Stimulated activated effector memory CD8-positive, alpha-beta T cell treated with anti-CD3 and anti-CD28 coated beads, Interleukin-12 subunit alpha, Interleukin-12 subunit beta, amount 100 ng/mL, for 72 hours (primary cell): ENCODE data around the gene MTNR1B.

Experiments
- ATAC-seq: fragments of 150-1000 bp; cut with Tn5 transposase; 2 replicates; pipeline ENCODE4 v1.10.0; 2021
- DNase-seq, 2 donors: peaks; one replicate each; pipeline ENCODE4 v3.0.0; 2021 to 2022; ENCODE audit warnings: low spot score in 2 of 2
- H3K27ac Mint-ChIP-seq: one replicate; pipeline ENCODE4 v1.8.0; 2022; ENCODE audit warnings: mild to moderate bottlenecking, mixed read lengths
- H3K36me3 Mint-ChIP-seq: one replicate; pipeline ENCODE4 v1.8.0; 2022; ENCODE audit warnings: mild to moderate bottlenecking, mixed read lengths
- H3K4me1 Mint-ChIP-seq: one replicate; pipeline ENCODE4 v1.8.0; 2022; ENCODE audit warnings: mixed read lengths
- H3K4me3 Mint-ChIP-seq: one replicate; pipeline ENCODE4 v1.8.0; 2022; ENCODE audit warnings: mild to moderate bottlenecking, mixed read lengths
- H3K9me3 Mint-ChIP-seq: one replicate; pipeline ENCODE4 v1.8.0; 2022; ENCODE audit warnings: mixed read lengths

The MTNR1B gene

DNA sequence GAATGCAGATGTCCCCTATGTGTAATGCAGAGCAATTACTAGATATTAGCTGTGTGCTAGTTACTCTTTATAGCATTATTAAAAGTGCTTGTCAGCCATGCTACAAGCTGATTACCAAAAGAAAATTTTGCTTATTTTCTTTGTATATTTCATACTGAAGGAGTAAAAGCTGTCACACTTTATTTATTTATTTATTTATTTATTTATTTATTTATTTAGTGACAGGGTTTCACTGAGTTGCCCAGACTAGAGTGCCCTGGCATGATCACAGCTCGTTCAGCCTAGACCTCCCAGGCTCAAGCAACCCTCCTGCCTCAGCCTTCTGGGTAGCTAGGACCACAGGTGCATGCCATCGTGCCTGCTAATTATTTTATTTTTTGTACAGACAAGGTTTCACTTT is 4.3 kb upstream of the MTNR1B start:
- Mint-ChIP-seq H3K4me3 (no peak overlapping the region), H3K27ac (no peak overlapping the region), H3K36me3 (no peaks in the 10 kb centered on the region), H3K4me1 (no peaks in the 10 kb centered on the region), H3K9me3 (peaks cover 2% of the 10 kb centered on the region)
- no peak for DNase-seq
- no peak for ATAC-seq

DNA sequence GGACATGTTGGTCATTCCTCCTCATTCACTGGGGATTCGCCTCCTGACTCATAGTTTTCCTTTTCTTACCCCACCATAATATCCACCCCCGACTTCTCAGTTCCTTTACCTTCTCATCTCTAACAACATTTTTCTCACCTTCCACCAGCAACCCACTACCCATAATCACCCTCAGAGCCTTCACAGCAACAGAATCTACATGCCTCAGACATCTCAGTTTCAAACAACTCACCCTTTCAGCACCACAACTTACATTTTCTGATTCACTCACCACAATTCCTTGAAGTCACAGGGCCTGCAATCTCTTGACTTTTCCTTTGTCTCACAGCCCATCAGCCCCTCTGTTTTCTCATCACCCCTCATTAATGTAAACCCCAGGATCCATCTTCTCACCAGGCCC is 2.3 kb upstream of the MTNR1B start:
- Mint-ChIP-seq H3K9me3 (peaks cover 2% of the 10 kb centered on the region), H3K4me1 (no peaks in the 10 kb centered on the region), H3K27ac (no peak overlapping the region), H3K4me3 (no peak overlapping the region), H3K36me3 (no peaks in the 10 kb centered on the region)
- no peak for DNase-seq
- ATAC-seq, result no peak

DNA sequence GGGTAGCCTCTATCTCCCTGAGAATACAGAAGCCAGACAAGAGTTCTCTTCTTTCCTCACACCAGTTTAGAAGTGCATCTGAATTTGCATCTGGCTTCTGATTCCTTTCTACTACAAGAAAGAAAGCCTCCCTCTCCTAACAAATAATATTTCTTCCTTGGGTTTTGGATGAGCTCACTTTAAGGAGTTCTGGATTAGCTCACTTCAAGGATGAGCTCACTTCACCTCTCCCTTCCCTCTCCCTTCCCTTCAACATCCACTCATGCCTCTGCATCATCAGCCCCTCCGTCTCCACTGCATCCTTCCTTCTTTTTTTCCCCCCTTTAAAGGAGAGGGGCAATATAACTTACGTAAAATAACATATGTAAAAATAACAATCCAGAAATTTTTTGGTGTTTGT is 1.6 kb upstream of the MTNR1B start:
- DNase-seq (no peak), ATAC-seq (no peak)
- Mint-ChIP-seq H3K4me1 (no peaks in the 10 kb centered on the region), H3K36me3 (no peaks in the 10 kb centered on the region), H3K27ac (no peak overlapping the region), H3K9me3 (peaks cover 2% of the 10 kb centered on the region), H3K4me3 (no peak overlapping the region)

DNA sequence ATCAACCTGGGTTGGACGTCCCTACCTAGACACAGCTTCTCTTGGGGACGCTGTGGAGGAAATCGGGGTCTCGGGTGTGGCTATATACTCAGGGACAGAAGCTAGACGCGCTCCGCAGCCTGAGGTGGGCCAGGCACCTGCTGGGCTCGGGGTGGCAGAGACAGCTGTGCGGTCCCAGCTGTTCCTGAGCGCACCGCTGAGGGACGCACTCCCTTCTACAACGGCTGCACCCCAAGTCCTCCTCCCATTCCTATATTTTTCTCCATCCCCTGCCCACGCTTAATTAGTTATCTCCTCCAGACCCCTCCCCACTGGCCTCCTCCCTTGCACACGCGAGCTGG is 188 bp upstream of the MTNR1B start:
- Mint-ChIP-seq H3K9me3 (peaks cover 2% of the 10 kb centered on the region), H3K4me1 (no peaks in the 10 kb centered on the region), H3K4me3 (no peak overlapping the region), H3K36me3 (no peaks in the 10 kb centered on the region), H3K27ac (no peak overlapping the region)
- DNase-seq (no peak), ATAC-seq (no peak)

DNA sequence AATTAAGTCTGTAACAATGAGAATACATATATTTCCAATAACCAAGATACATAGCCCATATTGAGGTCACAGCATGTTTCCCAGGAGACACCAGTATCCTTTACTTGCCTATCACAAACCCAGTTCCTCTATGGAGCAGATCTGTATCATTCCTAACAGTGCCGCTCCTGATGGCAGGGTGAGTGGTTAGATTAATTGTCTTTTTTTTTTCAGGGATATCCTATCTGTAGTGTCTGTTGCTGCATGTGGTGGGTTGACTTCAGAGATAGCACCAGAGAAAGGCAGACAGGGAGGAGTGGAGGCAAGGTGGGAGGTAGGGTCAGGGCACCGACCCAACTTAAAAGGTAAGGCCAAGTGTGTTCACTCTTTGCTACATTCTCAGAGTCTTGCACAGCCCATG is 2.8 kb downstream of the MTNR1B start:
- DNase-seq (no peak), ATAC-seq (no peak)
- Mint-ChIP-seq H3K9me3 (peaks cover 2% of the 10 kb centered on the region), H3K27ac (no peak overlapping the region), H3K4me3 (no peak overlapping the region), H3K36me3 (no peaks in the 10 kb centered on the region), H3K4me1 (no peaks in the 10 kb centered on the region)

DNA sequence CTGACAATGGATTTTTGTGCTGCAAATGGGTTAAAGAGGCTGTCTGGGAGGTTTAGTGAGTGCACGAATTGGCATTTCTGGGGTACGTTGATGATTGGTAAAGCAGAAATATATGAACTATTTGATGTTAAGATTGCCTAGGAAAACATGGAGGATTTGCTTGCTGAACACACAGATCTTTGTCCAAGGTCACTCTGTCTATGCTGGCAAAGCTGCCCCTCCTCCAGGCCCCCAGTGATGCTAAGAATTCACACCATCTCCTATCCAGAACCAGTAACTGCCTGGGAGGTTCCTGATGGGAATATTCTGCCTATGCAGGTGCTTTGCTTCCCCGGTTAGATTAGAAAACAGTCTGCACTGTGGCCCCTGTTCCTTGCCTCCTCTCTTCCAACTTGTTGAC is 5.8 kb downstream of the MTNR1B start:
- no peaks in the 10 kb centered on the region for H3K4me1 Mint-ChIP-seq
- H3K36me3 Mint-ChIP-seq, result no peaks in the 10 kb centered on the region
- no peak for DNase-seq
- no peak overlapping the region for H3K27ac Mint-ChIP-seq
- no peaks in the 10 kb centered on the region for H3K9me3 Mint-ChIP-seq
- H3K4me3 Mint-ChIP-seq, result no peak overlapping the region
- no peak for ATAC-seq

DNA sequence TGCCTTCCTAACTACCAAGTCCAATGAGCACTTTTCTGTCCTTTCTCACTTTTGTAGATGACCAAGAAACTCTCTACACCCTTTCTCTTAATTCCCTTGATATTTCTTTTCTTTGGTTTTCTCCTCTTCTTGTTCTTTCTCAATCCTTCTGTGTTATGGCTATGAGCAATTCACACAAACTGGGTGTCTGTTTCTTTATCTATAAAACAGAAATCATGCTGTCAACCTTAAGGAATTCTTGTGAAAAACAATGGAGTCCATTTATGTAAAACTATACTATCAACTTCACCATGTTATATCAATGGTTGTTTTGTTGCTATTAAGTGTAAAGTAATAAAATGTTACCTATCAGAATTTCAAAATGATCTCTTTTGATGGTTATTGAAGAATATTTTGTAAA is 7.2 kb downstream of the MTNR1B start:
- no peak for ATAC-seq
- no peak overlapping the region for H3K27ac Mint-ChIP-seq
- DNase-seq, result no peak
- no peak overlapping the region for H3K4me3 Mint-ChIP-seq
- H3K36me3 Mint-ChIP-seq, result no peaks in the 10 kb centered on the region
- H3K4me1 Mint-ChIP-seq, result no peaks in the 10 kb centered on the region
- no peaks in the 10 kb centered on the region for H3K9me3 Mint-ChIP-seq

DNA sequence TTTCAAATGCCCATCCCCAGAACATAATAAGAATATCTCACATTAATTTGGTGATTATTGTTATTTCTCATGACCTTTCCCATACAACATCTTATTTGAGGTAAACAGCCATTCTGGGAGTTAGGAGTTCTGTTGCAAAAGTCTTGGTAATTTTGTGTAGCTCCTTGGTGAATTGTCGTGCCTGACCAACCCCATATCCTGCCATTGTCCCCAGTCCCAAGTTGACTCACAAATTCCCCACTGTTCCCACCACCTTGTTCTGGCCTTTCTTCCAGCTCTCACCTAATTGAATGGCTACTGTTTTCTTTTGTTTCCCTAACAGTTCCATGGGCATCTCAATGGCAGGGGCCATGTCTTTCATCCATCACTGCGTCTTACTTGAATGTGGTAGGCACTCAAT is 8.0 kb downstream of the MTNR1B start:
- Mint-ChIP-seq H3K4me3 (no peak overlapping the region), H3K27ac (no peak overlapping the region), H3K9me3 (no peaks in the 10 kb centered on the region), H3K4me1 (no peaks in the 10 kb centered on the region), H3K36me3 (no peaks in the 10 kb centered on the region)
- no peak for ATAC-seq
- no peak for DNase-seq

DNA sequence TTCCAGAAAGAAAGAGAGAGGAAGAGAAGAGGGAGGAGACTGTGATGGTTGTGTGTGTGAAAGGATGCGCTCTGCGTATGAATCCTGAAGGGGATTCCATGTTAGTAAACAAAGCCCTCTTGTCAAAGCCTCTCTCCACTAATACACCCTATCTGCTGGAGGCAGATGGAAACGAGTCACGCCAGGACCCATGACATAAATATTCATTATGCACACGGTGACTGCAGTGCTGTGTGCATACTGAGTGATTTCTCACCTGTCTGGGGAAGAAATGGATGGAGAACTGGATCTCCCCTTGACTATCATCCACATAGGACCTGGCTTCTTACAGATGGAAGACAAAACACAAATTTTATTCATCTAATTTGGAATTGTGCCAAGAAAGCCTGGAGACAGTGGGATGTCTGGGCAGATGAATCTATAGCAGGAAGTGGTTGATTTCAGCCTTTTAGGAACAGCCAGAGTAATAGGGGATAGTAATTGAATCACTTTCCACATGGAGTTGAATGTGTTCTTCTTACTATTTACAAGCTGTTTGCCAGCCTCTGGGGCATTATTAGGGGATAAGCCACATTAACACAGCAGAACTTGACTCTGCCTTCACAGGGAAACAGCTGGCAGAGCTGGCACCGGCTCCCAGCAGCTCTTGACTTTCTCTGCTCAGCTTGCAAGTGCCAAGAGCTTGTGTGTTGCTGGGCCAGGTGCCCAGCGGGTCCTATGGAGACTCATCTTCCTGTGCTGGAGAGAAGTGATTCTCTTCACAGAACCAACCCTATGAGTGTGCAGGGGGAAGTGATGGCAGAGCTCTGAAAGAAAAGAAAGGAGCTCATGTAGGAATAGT is 9.0 kb downstream of the MTNR1B start:
- DNase-seq (no peak), ATAC-seq (no peak)
- Mint-ChIP-seq H3K4me1 (no peaks in the 10 kb centered on the region), H3K27ac (no peak overlapping the region), H3K36me3 (no peaks in the 10 kb centered on the region), H3K4me3 (no peak overlapping the region), H3K9me3 (no peaks in the 10 kb centered on the region)

DNA sequence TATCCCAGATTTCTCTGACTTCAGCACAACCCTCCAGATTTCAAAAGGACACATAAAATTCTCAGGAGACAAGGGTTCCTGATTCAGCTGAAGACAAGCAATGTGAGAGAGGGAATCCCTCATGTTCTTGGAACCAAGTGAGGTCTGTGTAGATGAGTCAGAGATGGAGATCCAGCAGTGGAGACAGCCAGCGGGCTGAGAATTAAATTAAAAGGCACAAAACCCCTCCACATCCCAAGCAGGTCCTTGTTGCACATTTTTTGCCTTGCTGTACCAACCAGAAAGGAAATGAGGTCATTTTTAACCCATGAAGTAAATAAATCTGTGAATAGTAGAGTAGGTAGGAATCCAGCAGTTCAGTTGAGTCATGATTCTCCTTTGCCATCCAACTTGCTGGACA is 9.7 kb downstream of the MTNR1B start:
- no peak overlapping the region for H3K4me3 Mint-ChIP-seq
- no peak for ATAC-seq
- no peaks in the 10 kb centered on the region for H3K36me3 Mint-ChIP-seq
- H3K4me1 Mint-ChIP-seq, result no peaks in the 10 kb centered on the region
- H3K9me3 Mint-ChIP-seq, result no peaks in the 10 kb centered on the region
- H3K27ac Mint-ChIP-seq, result no peak overlapping the region
- no peak for DNase-seq

DNA sequence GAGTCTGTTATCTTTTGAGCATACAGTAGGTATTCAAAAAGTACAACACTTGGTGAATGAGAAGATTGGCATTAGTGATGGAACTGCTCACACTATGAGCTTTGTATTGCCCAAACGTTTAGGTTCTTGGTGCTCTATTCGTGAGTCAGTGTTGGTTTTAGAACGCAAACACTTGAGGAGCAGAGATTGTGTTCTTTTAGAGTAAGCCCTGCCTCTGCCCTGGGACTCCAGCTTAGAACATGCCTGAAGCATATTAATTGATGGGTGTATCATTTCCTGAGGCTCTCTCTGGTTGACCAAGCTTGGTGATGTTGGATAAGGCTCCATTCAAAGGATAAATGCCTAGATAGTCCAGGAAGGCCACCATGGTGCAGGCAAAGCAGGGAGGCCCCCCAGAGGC is 10.9 kb downstream of the MTNR1B start:
- DNase-seq, result no peak
- Mint-ChIP-seq H3K36me3 (no peaks in the 10 kb centered on the region), H3K9me3 (no peaks in the 10 kb centered on the region), H3K27ac (no peak overlapping the region), H3K4me3 (no peak overlapping the region), H3K4me1 (no peaks in the 10 kb centered on the region)
- no peak for ATAC-seq

DNA sequence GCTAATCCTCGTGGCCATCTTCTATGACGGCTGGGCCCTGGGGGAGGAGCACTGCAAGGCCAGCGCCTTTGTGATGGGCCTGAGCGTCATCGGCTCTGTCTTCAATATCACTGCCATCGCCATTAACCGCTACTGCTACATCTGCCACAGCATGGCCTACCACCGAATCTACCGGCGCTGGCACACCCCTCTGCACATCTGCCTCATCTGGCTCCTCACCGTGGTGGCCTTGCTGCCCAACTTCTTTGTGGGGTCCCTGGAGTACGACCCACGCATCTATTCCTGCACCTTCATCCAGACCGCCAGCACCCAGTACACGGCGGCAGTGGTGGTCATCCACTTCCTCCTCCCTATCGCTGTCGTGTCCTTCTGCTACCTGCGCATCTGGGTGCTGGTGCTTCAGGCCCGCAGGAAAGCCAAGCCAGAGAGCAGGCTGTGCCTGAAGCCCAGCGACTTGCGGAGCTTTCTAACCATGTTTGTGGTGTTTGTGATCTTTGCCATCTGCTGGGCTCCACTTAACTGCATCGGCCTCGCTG is 12.1 kb downstream of the MTNR1B start:
- ATAC-seq (no peak), DNase-seq (no peak)
- no peak overlapping the region for H3K27ac Mint-ChIP-seq
- no peaks in the 10 kb centered on the region for H3K9me3 Mint-ChIP-seq
- H3K4me1 Mint-ChIP-seq, result no peaks in the 10 kb centered on the region
- H3K4me3 Mint-ChIP-seq, result no peak overlapping the region
- no peaks in the 10 kb centered on the region for H3K36me3 Mint-ChIP-seq

DNA sequence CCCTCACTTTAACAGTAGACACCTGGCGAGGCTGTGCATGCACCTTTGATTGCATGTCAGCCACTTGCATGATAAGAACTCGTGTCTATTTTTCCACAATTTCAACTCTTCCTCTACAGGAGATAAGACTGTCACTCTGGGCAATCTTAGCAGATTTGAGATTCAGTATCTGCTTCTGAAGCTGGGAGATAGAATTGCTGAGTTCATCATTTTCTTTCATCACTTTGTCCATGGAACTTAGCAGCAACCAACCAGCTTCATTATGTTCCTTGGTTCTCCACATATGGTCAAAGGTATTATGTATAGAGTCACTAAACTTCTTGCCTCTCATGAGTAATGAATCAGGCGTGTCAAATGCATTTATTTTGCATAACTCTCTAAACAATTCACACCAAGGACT is 17.1 kb downstream of the MTNR1B start:
- no peak for DNase-seq
- no peaks in the 10 kb centered on the region for H3K4me1 Mint-ChIP-seq
- ATAC-seq, result no peak
- H3K27ac Mint-ChIP-seq, result no peak overlapping the region
- H3K36me3 Mint-ChIP-seq, result no peaks in the 10 kb centered on the region
- H3K4me3 Mint-ChIP-seq, result no peak overlapping the region
- peaks cover 3% of the 10 kb centered on the region for H3K9me3 Mint-ChIP-seq

DNA sequence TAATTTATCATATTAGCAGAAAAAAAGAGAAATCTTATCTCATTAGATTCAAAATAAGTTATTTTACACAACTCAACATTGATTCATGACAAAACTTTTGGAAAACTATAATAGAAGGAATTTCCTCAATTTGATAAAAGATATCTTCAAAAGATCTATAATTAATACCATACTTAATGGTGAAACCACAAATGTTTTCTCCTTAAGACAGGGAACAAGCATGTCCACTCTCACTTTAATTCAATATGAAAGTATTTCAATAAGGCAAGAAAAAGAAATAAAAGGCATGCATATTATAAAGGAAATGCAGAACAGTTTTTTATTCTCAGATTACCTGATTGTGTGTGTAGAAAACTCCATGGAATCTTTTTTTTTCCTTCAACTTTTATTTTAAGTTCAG is 23.6 kb downstream of the MTNR1B start:
- H3K4me1 Mint-ChIP-seq, result no peaks in the 10 kb centered on the region
- H3K36me3 Mint-ChIP-seq, result no peaks in the 10 kb centered on the region
- ATAC-seq, result no peak
- H3K4me3 Mint-ChIP-seq, result no peak overlapping the region
- DNase-seq, result no peak
- H3K27ac Mint-ChIP-seq, result no peak overlapping the region
- peaks cover 5% of the 10 kb centered on the region for H3K9me3 Mint-ChIP-seq

DNA sequence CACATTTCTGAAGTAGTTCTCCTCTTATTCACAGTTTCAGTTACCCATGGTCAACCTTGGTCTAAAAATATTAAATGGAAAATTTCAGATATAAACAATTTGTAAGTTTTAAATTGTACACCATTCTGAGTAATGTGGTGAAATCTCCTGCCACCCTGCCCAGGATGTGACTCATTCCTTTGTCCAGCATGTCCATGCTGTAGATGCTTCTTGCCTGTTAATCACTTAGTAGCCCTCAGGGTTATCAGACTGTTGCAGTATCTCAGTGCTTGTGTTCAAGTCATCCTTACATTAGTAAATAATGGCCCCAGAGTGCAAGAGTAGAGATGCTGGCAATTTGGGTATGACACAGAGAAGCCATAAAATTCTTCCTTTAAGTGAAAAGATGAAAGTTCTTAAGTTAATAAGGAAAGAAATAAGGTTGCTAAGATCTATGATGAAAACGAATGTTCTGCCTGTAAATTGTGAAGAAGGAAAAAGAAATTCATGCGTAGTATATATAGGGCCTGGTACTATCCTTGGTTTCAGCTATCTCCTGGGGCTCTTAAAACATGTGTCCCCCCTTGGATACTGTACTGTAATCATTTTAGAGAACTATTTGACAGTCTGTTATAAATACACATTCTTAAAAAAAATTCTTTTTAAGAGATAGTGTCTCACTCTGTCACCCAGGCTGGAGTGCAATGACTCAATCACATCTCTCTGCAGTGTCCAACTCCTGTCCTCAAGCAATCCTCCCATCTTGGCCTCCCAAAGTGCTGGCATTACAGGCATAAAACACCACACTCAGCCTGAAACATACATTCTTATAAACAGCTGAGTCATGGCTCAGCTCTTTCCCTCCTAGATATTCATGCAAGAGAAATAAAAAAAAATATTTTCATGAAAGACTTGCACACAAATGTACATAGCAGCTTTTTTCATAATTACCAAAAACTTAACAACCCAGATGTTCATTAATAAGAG is 31.3 kb downstream of the MTNR1B start:
- Mint-ChIP-seq H3K36me3 (no peaks in the 10 kb centered on the region), H3K4me1 (no peaks in the 10 kb centered on the region), H3K9me3 (no peaks in the 10 kb centered on the region), H3K27ac (no peak overlapping the region), H3K4me3 (no peak overlapping the region)
- ATAC-seq (no peak), DNase-seq (no peak)

DNA sequence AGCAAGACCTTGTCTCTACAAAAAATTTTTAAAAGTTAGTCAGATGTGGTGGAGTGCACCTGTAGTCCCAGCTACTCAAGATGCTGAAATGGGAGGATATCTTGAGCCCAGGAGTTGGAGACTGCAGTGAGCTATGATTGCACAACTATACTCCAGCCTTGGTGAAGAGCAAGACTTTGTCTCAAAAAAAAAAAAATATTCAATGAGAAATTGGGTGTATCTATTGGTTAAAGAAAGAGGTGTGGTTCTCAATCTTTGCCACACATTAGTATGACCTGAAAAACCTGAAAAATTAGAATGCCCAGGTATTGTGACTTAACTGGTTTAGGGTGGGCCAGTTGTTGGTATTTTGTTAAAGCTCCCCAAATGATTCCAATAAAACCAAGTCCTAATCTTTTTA is 32.4 kb downstream of the MTNR1B start:
- Mint-ChIP-seq H3K36me3 (no peaks in the 10 kb centered on the region), H3K9me3 (no peaks in the 10 kb centered on the region), H3K4me3 (no peak overlapping the region), H3K27ac (no peak overlapping the region), H3K4me1 (no peaks in the 10 kb centered on the region)
- DNase-seq (no peak), ATAC-seq (no peak)
